ENCODE data around the gene NUDT14.

GRCh38 chr14:105136401-105137322 is 44.5 kb downstream of the NUDT14 start:
- TF ChIP-seq POLR2A (IDR thresholded peaks at IDR 0.05) = no peak
- TF ChIP-seq CTCF (IDR thresholded peaks at IDR 0.05) = no peak
